ENCODE measurements around the gene NPY.

NPY gene

GRCh38 chr7:24244554-24244953 is 39.4 kb upstream of the NPY start:
- Histone ChIP-seq H3K9me2 (ENCODE audit: low read depth, low read length) (no peaks in the 10 kb centered on the region), H3K4me3 (ENCODE audit: low read depth, low read length, poor library complexity, severe bottlenecking) (no peak overlapping the region), H3K27ac (ENCODE audit: low read depth, low read length, poor library complexity, severe bottlenecking) (no peak overlapping the region), H3K9ac (ENCODE audit: low read length) (no peak overlapping the region), H2AFZ (ENCODE audit: low read length) (no peak overlapping the region), H4K20me1 (ENCODE audit: insufficient read depth, low read length) (no peaks in the 10 kb centered on the region), H3K27me3 (ENCODE audit: insufficient read depth, low read length) (no peaks in the 10 kb centered on the region), H3F3A (ENCODE audit: insufficient read depth, low read length) (no peaks in the 10 kb centered on the region), H3K4me2 (ENCODE audit: low read length) (no peak overlapping the region), H3K4me1 (ENCODE audit: insufficient read depth, low read length, severe bottlenecking) (no peaks in the 10 kb centered on the region), H3K36me3 (ENCODE audit: insufficient read depth, low read length) (no peaks in the 10 kb centered on the region), H3K79me2 (ENCODE audit: insufficient read depth, low read length) (no peaks in the 10 kb centered on the region), H3K9me3 (ENCODE audit: low read length) (no peaks in the 10 kb centered on the region)
- no peak for TF ChIP-seq EZH2 (IDR thresholded peaks at IDR 0.05; ENCODE audit: borderline replicate concordance, low read length)
- TF ChIP-seq CTCF (IDR thresholded peaks at IDR 0.05; ENCODE audit: low read length), result no peak

- no peaks in the 10 kb centered on the region for H3K27me3 ChIP-seq (ENCODE audit: insufficient read depth, low read length)
- H3K9me2 ChIP-seq (ENCODE audit: low read depth, low read length), result no peaks in the 10 kb centered on the region
- no peaks in the 10 kb centered on the region for H3K79me2 ChIP-seq (ENCODE audit: insufficient read depth, low read length)
- no peak overlapping the region for H3K4me2 ChIP-seq (ENCODE audit: low read length)
- TF ChIP-seq EZH2 (IDR thresholded peaks at IDR 0.05; ENCODE audit: borderline replicate concordance, low read length), result no peak
- TF ChIP-seq CTCF (IDR thresholded peaks at IDR 0.05; ENCODE audit: low read length), result no peak
- H3K4me1 ChIP-seq (ENCODE audit: insufficient read depth, low read length, severe bottlenecking), result no peaks in the 10 kb centered on the region
- no peaks in the 10 kb centered on the region for H3K36me3 ChIP-seq (ENCODE audit: insufficient read depth, low read length)
- no peaks in the 10 kb centered on the region for H3K9me3 ChIP-seq (ENCODE audit: low read length)
- H3F3A ChIP-seq (ENCODE audit: insufficient read depth, low read length), result no peaks in the 10 kb centered on the region
- no peak overlapping the region for H3K9ac ChIP-seq (ENCODE audit: low read length)
- no peak overlapping the region for H2AFZ ChIP-seq (ENCODE audit: low read length)
- no peaks in the 10 kb centered on the region for H4K20me1 ChIP-seq (ENCODE audit: insufficient read depth, low read length)
- no peak overlapping the region for H3K4me3 ChIP-seq (ENCODE audit: low read depth, low read length, poor library complexity, severe bottlenecking)
- H3K27ac ChIP-seq (ENCODE audit: low read depth, low read length, poor library complexity, severe bottlenecking), result no peak overlapping the region
Measured at GRCh38 chr7:24245362-24245761, 38.6 kb upstream of the NPY start.

GRCh38 chr7:24249266-24249665 is 34.7 kb upstream of the NPY start:
- Histone ChIP-seq H3K4me1 (ENCODE audit: insufficient read depth, low read length, severe bottlenecking) (no peaks in the 10 kb centered on the region), H3F3A (ENCODE audit: insufficient read depth, low read length) (no peaks in the 10 kb centered on the region)

More at GRCh38 chr7:24249266-24249665, 34.7 kb upstream of the NPY start:
- no peak overlapping the region for H3K9ac ChIP-seq (ENCODE audit: low read length)
- H4K20me1 ChIP-seq (ENCODE audit: insufficient read depth, low read length), result no peaks in the 10 kb centered on the region
- no peaks in the 10 kb centered on the region for H3K9me3 ChIP-seq (ENCODE audit: low read length)
- H3K36me3 ChIP-seq (ENCODE audit: insufficient read depth, low read length), result no peaks in the 10 kb centered on the region
- no peak overlapping the region for H3K27ac ChIP-seq (ENCODE audit: low read depth, low read length, poor library complexity, severe bottlenecking)
- no peak overlapping the region for H2AFZ ChIP-seq (ENCODE audit: low read length)
- no peaks in the 10 kb centered on the region for H3K27me3 ChIP-seq (ENCODE audit: insufficient read depth, low read length)
- no peak overlapping the region for H3K4me3 ChIP-seq (ENCODE audit: low read depth, low read length, poor library complexity, severe bottlenecking)
- H3K79me2 ChIP-seq (ENCODE audit: insufficient read depth, low read length), result no peaks in the 10 kb centered on the region
- TF ChIP-seq EZH2 (IDR thresholded peaks at IDR 0.05; ENCODE audit: borderline replicate concordance, low read length), result no peak
- no peak for TF ChIP-seq CTCF (IDR thresholded peaks at IDR 0.05; ENCODE audit: low read length)
- no peaks in the 10 kb centered on the region for H3K9me2 ChIP-seq (ENCODE audit: low read depth, low read length)
- no peak overlapping the region for H3K4me2 ChIP-seq (ENCODE audit: low read length)
